Measurements from ENCODE around the gene SAMM50.

The SAMM50 gene

DNA sequence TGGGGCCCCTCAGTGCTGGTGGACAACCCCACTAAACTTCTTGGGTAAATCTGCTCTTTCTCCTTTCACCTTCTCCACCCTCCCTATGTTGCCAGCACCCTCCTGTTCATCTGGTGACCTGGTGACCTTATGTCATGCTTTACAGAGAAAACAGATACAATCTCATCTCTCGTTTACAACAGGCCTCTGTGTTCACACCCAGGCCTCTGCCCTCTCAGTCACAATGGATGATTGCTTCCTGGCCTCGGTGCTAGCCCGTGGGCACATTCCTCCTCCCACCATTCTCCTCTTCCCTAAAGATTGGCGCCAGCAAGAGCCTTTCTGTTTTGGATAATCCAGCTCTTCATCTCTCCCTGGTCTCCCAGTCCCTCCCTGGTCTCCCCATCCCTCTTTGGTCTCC lies 43.9 kb upstream of the SAMM50 start:
- TF ChIP-seq, protein P1, sequence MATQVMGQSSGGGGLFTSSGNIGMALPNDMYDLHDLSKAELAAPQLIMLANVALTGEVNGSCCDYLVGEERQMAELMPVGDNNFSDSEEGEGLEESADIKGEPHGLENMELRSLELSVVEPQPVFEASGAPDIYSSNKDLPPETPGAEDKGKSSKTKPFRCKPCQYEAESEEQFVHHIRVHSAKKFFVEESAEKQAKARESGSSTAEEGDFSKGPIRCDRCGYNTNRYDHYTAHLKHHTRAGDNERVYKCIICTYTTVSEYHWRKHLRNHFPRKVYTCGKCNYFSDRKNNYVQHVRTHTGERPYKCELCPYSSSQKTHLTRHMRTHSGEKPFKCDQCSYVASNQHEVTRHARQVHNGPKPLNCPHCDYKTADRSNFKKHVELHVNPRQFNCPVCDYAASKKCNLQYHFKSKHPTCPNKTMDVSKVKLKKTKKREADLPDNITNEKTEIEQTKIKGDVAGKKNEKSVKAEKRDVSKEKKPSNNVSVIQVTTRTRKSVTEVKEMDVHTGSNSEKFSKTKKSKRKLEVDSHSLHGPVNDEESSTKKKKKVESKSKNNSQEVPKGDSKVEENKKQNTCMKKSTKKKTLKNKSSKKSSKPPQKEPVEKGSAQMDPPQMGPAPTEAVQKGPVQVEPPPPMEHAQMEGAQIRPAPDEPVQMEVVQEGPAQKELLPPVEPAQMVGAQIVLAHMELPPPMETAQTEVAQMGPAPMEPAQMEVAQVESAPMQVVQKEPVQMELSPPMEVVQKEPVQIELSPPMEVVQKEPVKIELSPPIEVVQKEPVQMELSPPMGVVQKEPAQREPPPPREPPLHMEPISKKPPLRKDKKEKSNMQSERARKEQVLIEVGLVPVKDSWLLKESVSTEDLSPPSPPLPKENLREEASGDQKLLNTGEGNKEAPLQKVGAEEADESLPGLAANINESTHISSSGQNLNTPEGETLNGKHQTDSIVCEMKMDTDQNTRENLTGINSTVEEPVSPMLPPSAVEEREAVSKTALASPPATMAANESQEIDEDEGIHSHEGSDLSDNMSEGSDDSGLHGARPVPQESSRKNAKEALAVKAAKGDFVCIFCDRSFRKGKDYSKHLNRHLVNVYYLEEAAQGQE (IDR thresholded peaks at IDR 0.05; ENCODE audit: low read depth), result no peak
- TF ChIP-seq ZBTB7A (IDR thresholded peaks at IDR 0.05; ENCODE audit: low read depth), result no peak
- no peak for TF ChIP-seq CEBPB (IDR thresholded peaks at IDR 0.05)
- TF ChIP-seq TAF1 (IDR thresholded peaks at IDR 0.05; ENCODE audit: low read depth), result no peak
- no peak for TF ChIP-seq FOXM1 (IDR thresholded peaks at IDR 0.05; ENCODE audit: borderline replicate concordance, low read depth)

DNA sequence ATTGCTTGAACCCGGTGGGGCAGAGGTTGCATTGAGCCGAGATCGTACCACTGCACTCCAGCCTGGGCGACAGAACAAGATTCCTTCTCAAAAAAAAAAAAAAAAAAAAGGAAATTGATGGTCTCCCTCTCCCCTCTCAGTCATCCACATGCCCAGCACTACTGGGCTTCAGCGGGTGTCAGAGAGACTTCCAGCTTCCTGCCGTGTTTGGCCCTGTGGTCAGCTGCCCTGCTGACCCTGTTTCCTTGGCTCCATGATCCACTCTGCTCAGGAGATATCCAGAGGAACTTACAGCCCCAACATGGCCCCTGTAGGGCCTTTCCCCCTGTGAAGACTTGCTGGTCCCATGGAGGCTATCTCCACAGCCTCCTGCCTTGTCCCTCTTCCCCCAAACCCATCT lies 37.7 kb upstream of the SAMM50 start:
- TF ChIP-seq CEBPB (IDR thresholded peaks at IDR 0.05) (no peak), TCF12 (IDR thresholded peaks at IDR 0.05; ENCODE audit: low read depth) (no peak), EP300 (IDR thresholded peaks at IDR 0.05; ENCODE audit: borderline replicate concordance) (no peak)
- TF ChIP-seq, protein P2, sequence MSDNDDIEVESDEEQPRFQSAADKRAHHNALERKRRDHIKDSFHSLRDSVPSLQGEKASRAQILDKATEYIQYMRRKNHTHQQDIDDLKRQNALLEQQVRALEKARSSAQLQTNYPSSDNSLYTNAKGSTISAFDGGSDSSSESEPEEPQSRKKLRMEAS (IDR thresholded peaks at IDR 0.05), result no peak

DNA sequence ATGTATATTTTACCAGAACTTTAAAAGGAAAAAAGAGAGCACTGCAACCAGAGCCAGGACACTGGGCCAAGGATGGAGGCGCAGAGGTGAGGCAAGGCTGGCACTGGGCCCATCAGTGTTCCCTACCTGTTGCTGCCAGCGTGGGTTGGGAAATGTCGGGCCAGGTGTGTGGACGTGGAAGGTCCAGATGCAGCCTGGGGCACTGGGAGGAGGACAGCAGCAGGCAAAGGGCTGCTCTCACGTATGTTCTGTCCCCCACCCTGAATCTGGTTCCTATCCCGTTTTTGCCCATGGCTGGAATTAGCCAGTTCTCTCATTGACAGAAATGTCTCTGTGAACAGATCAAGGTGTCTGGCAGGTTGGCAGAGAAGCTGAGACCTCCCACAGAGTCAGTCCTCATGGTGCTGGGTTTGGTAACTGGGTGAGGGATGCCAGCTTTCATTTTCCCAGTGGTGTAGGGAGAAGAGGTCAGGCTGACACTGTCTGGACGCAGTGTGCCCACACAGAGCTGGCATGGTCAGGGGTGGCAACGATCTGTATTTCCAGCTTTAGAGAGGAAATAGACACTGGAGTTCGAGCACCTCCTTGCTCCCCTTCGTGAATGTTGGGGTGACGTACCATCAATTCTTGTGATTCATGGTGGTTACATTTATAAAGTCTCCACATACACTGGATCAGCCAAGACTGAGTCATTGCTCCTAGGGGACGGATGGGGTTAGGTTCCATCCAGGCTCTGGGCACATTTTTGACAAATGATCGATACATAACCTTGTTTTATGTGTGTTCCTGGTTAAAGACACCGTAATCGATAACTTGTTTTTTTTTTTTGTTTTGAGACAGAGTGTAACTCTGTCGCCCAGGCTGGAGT lies 35.9 kb upstream of the SAMM50 start:
- no peak for TF ChIP-seq EGR1 (IDR thresholded peaks at IDR 0.05)
- TF ChIP-seq, protein P1 (IDR thresholded peaks at IDR 0.05; ENCODE audit: low read depth), result no peak
- no peak for TF ChIP-seq CREB1 (IDR thresholded peaks at IDR 0.05; ENCODE audit: low read depth)
- TF ChIP-seq TEAD4 (IDR thresholded peaks at IDR 0.05), result no peak
- no peak for TF ChIP-seq YY1 (IDR thresholded peaks at IDR 0.05; ENCODE audit: low read depth)
- no peak for TF ChIP-seq ZBTB7A (IDR thresholded peaks at IDR 0.05; ENCODE audit: low read depth)
- no peak for TF ChIP-seq TAF1 (IDR thresholded peaks at IDR 0.05; ENCODE audit: low read depth)
- TF ChIP-seq TCF12 (IDR thresholded peaks at IDR 0.05; ENCODE audit: low read depth), result no peak
- TF ChIP-seq, protein P3, sequence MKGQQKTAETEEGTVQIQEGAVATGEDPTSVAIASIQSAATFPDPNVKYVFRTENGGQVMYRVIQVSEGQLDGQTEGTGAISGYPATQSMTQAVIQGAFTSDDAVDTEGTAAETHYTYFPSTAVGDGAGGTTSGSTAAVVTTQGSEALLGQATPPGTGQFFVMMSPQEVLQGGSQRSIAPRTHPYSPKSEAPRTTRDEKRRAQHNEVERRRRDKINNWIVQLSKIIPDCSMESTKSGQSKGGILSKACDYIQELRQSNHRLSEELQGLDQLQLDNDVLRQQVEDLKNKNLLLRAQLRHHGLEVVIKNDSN (IDR thresholded peaks at IDR 0.05), result no peak
- TF ChIP-seq, protein P2 (IDR thresholded peaks at IDR 0.05), result no peak
- no peak for TF ChIP-seq NFIC (IDR thresholded peaks at IDR 0.05)
- TF ChIP-seq CEBPB (IDR thresholded peaks at IDR 0.05), result no peak
- no peak for TF ChIP-seq RAD21 (IDR thresholded peaks at IDR 0.05; ENCODE audit: low read depth)
- TF ChIP-seq FOXM1 (IDR thresholded peaks at IDR 0.05; ENCODE audit: borderline replicate concordance, low read depth), result no peak
- TF ChIP-seq EP300 (IDR thresholded peaks at IDR 0.05; ENCODE audit: borderline replicate concordance), result no peak

DNA sequence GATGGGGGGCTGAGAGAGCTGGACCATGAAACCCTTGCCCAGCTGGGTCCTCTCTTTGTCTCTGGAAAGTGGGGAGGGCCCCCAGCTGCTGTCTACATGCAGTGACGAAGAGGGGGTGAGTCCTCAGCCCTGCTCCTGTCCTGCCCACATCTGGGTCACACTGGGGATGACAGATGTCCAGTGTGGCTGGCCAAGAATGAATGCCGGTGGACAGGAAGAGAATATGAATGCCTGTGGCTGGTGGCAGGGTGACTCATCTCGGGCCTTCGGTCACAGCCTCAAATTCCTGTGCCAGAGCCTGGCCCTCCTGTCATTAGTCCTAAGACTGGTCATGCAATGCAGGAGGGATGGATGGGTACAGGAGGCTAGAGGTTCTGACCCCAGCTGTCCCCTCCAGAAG lies 33.9 kb upstream of the SAMM50 start:
- TF ChIP-seq ZBTB7A (IDR thresholded peaks at IDR 0.05; ENCODE audit: low read depth) (no peak), EGR1 (IDR thresholded peaks at IDR 0.05) (no peak), TAF1 (IDR thresholded peaks at IDR 0.05; ENCODE audit: low read depth) (no peak), YY1 (IDR thresholded peaks at IDR 0.05; ENCODE audit: low read depth) (no peak), EP300 (IDR thresholded peaks at IDR 0.05; ENCODE audit: borderline replicate concordance) (no peak), TEAD4 (IDR thresholded peaks at IDR 0.05) (no peak)
- TF ChIP-seq, protein P1 (IDR thresholded peaks at IDR 0.05; ENCODE audit: low read depth), result no peak
- TF ChIP-seq, protein P2 (IDR thresholded peaks at IDR 0.05), result no peak
- TF ChIP-seq, protein P3 (IDR thresholded peaks at IDR 0.05), result no peak

All from Ishikawa (cell line).